HG03064 (cell line): ENCODE measurements around the gene COG5.

Source experiments
- ATAC-seq: cut with Tn5 transposase; IDR thresholded peaks from one replicate; pipeline ENCODE4 v1.9.1; 2021; ENCODE audit warnings: low read depth; ENCODE audit not compliant: unreplicated experiment

Gene COG5

GRCh38 chr7:107206706-107207105 is 357.0 kb downstream of the COG5 start:
- ATAC-seq, result no peak

- ATAC-seq, result no peak
These were observed 357.6 kb downstream of the COG5 start for GRCh38 chr7:107206136-107206535.

GRCh38 chr7:107203607-107204006 is 360.1 kb downstream of the COG5 start:
- no peak for ATAC-seq

- peak; percentile 62 for ATAC-seq
These were observed 361.8 kb downstream of the COG5 start for GRCh38 chr7:107201795-107202450.

- ATAC-seq, result no peak
These were observed 366.7 kb downstream of the COG5 start for GRCh38 chr7:107196834-107197610.

GRCh38 chr7:107194052-107194451 is 369.7 kb downstream of the COG5 start:
- ATAC-seq, result no peak

GRCh38 chr7:107190090-107190489 is 373.6 kb downstream of the COG5 start:
- ATAC-seq, result no peak

- ATAC-seq, result no peak
These were observed 375.9 kb downstream of the COG5 start for GRCh38 chr7:107187774-107188173.

GRCh38 chr7:107186240-107186639 is 377.5 kb downstream of the COG5 start:
- no peak for ATAC-seq

- ATAC-seq, result no peak
These were observed 378.0 kb downstream of the COG5 start for GRCh38 chr7:107185716-107186115.

GRCh38 chr7:107181172-107181571 is 382.5 kb downstream of the COG5 start:
- ATAC-seq, result no peak

- no peak for ATAC-seq
These were observed 383.3 kb downstream of the COG5 start for GRCh38 chr7:107180378-107180777.

GRCh38 chr7:107179326-107180164 is 384.2 kb downstream of the COG5 start:
- ATAC-seq, result no peak

GRCh38 chr7:107173691-107174406 is 389.9 kb downstream of the COG5 start:
- ATAC-seq, result peak; percentile 49

- ATAC-seq, result no peak
These were observed 390.5 kb downstream of the COG5 start for GRCh38 chr7:107173191-107173590.

- ATAC-seq, result no peak
These were observed 391.3 kb downstream of the COG5 start for GRCh38 chr7:107172276-107173032.

GRCh38 chr7:107171496-107171895 is 392.2 kb downstream of the COG5 start:
- no peak for ATAC-seq

GRCh38 chr7:107170051-107170915 is 393.4 kb downstream of the COG5 start:
- no peak for ATAC-seq
